Activated CD8-positive, alpha-beta memory T cell treated with anti-CD3 and anti-CD28 coated beads, Interleukin-2, amount 50 U/mL, for 4 hours (primary cell): ENCODE measurements around the gene ZNF385C.
"Not testable (repeated sequence)": the region's sequence is repeated elsewhere in the genome, so short reads cannot be mapped to it uniquely, and the experiment has no call there.

Source experiments
- DNase-seq: peaks from one replicate; pipeline ENCODE4 v3.0.0-alpha.2; 2020

Gene ZNF385C

DNA sequence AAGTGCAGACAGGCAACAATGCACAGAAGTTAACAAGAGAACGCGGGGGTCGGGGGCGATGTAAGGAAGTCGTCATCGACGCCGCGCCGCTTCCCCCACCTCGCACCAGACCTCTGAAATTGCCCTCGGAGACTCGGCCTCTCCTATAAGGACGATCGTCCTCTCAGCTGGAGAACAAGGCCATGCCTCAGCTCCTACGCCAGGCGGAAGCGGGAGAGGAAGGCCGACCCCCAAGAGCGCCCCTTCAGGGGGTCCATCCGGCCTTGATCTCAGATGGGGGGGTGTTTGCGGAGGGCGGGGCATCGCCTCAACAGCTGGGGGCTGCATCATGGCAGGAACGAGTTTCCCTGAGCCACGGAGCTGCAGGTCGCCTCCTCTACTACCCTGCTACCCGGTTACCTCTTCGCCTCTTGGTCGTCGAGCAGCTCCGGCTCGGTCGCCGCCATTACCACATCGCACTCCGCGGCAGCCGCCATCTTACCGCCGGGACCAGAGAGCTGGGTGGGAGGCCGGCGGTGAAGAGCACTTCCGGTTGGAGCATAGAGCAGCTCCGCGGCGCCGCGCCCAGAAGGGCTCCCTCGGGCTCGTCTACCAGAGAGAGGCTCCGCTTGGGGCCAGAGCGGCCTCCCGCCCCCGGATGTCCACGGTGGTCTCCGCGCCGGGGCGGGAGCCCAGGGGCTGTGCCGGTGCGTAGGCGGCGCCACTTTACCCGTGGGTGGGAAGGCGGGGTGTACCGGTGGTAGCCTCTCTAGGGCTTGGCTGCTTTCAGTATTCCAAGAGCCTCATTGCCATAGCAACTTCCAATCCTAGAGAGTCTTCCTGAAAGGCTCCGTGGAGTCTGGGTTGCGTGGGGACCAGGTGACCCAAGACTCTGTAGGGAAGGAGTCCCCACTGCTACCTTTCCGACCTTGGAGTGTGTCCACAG lies 81.1 kb downstream of the ZNF385C start, which contains the start of gene DNAJC7:
DNAJC7 (minus strand) TSS at position 499 of the 925 bp plus-strand sequence; CDS start at position 476, 23 bp downstream.
- DNase-seq, result peak; percentile 89

DNA sequence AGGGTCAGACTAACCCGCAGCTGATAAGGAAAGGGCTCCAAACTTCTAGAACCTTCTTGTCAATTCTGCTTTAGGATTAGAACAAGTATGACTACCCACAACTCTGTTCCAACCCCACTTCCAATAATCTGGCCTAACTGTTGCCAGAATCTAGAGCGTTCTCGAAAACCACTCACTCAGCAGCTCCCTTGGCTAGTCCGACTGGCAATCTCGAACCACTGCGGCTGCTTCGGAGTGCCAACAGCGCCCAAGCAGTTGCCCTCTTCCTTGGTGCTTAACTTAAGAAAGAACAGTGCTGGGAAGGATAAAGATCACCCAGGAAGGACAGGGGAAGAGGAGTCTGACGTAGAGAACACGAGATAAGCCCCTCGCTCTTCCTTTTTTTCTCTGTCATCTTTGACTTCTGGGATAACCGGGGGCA lies 81.9 kb downstream of the ZNF385C start:
- DNase-seq, result no peak

DNA sequence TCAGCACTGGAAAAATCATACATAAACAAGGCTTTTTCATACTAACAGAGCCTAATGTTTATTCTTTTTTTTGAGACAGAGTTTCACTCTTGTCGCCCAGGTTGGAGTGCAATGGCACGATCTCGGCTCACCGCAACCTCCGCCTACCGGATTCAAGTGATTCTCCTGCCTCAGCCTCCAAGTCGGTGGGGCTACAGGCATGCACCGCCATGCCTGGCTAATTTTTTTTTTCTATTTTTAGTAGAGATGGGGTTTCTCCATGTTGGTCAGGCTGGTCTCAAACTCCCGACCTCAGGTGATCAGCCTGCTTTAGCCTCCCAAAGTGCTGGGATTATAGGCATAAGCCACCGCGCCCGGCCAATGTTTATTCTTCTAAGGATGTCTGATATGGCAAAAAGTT lies 84.5 kb downstream of the ZNF385C start:
- DNase-seq, result not testable (repeated sequence)

DNA sequence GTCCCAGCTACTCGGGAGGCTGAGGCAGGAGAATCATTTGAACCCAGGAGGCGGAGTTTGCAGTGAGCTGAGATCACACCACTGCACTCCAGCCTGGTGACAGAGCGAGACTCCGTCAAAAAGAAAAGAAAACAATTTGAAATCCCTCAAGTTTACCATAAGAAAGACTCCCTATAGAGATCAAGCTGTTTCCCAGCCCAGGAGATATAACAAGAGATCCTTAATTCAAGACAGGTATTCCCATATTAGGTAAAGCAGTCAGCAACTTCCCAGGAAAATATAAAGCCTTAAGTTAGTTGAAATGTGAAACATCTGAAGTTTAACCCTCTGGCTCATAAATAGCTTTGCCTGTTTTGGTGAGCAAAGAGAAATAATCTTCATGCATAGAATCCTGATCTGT lies 85.9 kb downstream of the ZNF385C start:
- not testable (repeated sequence) for DNase-seq

DNA sequence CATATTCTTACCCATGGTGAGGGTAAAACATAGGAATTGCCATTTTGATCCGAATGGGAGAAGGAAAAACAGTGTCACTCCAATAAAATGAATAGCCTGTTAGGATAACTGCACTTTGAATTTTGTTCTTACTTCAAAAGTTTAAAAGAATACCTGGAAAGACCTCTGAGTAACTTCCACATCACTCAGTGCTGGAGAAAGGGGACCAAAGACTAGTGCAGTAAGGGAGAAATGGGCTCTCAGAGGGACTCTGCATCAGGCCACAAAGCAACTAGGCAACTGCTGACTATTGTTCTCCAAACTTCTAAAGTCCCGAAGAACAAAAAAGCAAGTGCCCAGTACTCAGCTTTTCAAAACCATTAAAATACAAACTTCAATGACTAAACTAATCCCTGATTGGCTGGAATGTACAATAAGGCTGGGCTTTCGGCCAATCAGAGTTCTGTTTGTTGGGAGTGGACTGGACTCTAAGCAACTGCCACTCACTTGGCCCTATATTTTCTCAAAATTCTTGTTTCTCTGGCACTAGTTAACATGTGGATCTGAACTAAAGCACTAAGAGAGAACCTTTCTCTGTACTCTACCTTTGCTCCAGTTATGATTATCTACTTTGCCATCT lies 87.3 kb downstream of the ZNF385C start:
- no peak for DNase-seq

DNA sequence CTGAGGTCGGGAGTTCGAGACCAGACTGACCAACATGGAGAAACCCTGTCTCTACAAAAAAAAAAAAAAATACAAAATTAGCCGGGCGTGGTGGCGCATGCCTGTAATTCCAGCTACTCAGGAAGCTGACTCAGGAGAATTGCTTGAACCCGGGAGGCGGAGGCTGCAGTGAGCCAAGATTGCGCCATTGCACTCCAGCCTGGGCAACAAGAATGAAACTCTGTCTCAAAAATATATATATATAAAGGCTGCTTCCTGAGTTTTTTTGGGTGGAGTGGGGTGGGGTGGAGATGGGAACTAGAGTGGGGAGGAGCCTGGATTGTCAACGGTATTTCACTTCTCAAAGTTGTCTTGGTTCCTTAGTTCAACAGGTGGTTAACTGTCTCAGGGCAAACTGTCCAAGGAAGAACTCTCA lies 88.0 kb downstream of the ZNF385C start:
- DNase-seq, result not testable (repeated sequence)

DNA sequence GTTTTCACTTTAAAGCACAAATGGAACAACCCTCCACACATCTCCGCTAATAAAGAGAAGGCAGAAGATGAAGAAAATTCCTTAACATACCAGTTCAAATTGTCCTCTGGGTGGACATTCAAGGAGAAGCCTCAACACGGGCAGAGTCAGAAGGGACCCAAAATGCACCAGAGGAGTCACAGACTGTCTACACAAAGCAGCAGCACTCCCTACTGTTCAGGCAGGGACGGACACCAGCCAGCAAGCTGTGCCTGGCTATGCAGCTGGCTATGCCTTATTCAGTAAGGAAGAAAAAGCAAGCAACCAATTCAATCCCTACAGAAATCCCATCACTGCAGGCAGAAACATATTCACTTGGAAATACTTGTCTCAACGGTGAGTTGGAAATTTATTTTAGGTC lies 89.1 kb downstream of the ZNF385C start:
- DNase-seq, result no peak

DNA sequence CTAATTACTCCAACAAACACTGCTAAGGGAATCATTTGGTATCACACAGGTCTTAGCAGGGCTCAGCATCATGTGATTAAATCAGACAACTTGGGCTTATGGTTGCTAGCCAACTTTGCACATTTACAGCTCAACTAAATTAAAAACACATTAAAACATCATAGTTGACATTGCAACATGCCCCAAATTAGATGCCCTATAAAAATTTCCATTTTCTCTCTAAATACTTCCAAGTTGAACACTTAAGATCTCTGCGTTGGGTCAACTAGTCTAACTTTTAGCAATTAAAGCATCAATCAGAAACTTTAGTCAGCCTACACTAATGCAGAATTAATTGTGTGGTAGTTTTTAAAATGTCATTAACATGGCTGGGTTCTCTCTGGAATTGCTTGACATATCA lies 93.1 kb downstream of the ZNF385C start:
- no peak for DNase-seq

DNA sequence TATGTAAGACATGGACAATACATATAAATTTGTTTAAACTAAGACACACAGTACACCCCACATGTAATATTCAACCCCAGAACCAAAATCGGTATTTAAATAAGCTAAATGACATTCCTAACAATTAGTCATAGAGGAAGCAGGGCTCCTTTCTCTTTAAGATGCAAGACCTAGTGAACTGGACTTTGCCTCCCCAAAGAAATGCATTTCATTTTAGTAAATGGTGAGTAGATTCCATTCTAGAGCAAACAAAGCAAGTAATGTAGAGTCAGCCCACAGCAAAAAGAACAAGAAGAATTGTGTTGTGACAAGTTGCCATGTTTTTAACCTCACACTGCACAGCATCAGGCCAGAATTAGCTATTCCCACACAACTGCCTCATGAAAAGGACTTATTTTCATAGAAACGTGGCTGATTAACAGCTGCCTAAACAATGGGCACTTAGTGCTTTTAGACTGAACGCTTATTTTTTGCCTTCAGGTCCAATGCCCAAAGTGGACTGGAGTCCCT lies 95.4 kb downstream of the ZNF385C start:
- no peak for DNase-seq

DNA sequence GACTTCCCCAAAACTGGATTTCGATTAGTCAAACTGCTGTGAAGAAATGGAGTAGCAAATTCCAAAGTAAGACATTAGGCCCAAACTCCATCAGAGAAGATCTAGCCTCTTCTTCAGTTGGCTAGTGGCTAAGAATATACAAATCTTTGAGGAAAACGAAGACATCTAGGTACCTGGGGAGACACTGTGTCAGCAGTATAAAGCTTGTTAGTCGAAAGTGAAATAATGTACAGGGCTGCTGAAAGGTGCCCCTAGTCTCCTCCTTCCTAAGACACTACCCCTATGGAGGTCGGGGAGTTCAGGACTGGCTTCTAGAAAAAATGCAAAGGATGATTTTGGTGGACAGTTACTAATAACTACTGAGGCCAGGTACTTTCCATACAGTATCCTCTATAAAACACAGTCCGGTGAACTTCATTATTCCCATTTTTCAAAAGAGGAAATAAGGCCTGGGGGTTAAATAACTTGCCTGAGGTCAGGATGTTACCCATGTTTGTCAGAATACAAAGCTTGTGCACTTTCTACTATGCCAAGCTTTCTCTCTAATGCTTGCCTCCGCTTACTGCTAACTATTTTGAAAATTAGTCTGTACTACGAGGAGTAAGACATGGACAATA lies 96.0 kb downstream of the ZNF385C start:
- DNase-seq, result no peak

DNA sequence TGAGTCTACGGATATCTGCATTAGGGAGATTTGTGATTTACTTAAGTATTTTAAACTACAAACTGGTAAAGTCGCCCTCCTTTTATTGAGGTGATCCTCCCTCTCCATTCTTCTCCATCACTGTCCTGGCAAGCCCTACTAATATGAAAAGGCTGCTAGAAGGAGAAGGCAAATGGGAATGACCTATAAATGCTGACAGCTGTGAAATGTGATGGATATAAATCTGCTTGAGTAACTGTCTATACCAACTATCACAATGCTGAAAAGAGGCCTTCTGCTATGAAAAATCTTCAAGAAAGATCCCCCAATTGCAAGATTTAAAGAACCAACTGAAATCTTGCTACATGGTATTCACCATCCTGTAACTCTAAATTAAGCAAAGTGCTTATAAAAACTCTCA lies 96.5 kb downstream of the ZNF385C start:
- DNase-seq, result no peak

DNA sequence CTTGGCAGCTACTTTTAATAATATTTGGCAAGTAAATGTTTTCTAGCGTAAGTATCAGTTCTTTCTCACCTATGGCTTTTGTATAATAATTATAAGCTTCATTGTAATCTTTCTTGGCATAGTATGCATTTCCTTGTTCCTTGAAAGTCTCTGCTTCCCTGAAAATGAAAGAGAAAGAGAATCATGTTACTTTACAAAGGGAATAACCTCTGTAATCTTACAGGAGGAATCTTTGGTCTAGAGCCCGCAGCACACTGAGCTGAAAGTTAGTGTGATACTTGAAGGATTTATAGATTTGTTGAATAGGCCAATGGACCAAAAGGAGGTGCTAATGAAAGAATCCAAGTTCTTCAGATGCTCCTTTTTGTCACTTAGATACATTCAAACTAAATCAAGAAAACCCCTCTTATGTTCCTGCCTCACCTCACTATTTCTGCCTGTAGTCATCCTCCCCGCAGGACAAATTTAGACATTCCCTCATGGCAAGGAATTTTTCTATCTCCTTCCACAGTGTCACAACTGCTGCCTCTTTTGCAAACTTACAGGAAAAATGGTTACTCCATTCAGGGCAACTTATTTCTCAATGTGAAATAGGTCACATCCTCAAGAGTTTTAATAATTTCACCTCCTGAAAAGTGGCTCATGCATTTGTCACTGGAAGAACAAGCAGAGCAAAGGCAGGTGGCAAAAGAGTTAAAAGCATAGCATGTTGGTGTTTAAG lies 97.7 kb downstream of the ZNF385C start:
- no peak for DNase-seq

DNA sequence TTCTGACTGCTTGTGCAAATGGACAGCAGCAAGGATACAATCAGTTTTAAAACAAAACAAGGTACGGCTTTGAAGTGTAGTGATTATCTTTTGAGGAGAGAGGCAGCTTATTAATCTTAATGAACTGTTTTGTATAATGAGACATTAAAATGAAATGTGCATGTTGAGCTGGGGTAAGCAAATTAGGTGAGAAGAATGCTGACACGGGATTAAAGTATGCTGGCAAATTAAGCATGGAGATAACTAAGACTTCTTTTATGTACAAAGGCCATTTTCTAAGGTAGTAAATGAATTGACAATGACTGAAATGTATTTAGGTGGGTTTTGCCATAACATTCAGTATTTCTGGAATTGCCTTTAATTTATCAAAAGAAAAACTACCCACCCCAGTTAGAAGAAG lies 99.8 kb downstream of the ZNF385C start:
- no peak for DNase-seq

DNA sequence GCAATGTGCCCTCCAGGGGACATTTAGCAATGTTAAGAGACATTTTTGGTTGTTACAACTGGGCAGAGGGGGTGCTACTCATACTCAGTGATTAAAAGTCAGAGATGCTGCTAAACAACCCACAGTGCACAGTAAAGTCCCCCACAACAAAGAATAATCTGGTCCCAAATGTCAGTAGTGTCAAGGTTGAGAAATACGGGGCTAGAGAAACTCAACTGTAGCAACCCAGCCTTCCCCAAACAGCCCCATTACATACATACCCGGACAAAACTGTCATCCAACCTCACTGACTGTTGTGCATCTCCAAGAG lies 101.5 kb downstream of the ZNF385C start:
- DNase-seq, result no peak

DNA sequence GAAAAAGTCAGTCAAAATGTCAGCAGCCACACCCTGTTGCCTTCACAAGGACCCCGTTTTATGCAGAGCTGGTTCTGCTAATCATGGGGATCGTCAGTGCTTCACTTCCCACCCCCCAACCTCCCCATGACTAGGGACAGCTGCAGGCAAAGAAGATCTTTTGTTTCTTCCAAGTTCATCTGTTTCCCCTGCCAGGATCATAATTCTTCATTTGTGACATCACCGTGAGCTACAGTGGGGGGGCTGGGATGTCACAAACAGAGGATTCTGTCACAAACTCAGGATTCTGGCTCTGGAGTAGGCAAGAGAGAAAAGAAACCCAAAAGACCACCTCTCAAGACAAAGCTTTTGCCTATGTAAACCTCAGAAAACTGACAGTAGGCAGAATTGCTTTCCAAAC lies 105.7 kb downstream of the ZNF385C start:
- no peak for DNase-seq

DNA sequence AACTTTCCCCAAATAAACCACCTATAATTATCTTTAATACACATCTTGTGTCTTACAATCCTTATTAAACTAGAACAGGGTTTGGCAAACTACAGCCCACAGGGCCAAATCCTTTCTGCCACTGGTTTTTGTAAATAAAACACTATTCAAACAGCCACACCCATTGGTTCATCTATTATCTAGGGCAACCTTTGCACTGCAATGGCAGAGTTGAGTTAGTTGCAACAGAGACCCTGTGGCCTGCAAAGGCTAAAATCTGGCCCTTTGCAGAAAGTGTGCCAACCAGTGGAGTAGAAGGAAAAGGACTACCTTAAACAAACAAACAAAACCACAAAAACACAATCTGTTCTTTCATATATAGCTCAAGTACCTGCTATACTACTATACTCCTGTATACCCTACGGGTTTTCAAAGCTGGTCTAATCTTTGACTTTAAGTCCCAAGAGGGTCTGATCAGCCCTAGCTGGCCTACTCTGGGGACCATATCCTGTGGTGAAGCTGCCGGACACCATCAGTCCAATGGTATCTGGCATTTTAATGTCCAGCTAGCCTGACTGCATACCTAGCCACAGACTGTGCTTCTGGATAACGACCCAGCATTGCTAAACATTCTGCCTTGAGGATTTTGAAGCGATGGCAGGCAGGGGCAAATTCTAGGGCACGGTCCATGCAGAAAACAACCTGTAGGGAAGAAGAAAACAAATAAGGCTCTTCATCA lies 108.4 kb downstream of the ZNF385C start:
- DNase-seq, result no peak

DNA sequence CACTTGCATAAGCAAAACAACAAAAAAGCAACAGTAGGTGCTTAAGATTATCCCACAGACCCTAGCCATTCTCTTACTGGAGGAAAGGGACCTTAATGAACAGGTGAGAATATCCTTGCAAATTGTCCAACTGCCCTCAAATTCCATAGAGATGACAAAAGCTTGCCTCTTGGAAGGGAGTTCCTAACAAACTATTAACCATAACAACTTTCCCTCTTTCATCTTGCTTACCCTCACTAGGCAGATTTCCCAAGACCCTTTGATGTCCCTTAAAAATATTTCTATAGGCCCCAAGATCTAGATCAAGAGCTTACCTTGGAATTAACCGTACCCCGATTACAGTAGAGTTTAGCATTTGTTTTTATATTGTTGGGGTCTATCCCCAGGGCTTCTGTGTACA lies 109.9 kb downstream of the ZNF385C start:
- no peak for DNase-seq

DNA sequence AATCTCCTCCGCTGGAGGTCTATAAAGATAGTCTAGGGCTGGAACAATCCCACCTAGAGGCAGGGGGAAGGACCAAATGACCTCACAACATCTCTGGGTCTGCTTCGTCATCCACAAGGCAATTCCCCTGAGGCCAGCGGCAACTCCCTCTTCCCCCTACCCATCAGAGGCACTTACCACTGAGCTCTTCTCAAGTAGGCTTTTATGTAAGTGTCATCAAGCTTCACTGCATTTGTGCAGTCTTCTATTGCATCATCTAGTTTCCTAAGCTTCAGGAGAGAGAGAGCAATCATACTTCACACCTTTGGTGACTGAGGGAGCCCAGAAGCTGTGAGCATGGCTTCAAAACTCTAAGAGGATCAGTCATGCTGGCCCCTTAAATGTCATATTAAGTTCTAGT lies 110.6 kb downstream of the ZNF385C start:
- no peak for DNase-seq

DNA sequence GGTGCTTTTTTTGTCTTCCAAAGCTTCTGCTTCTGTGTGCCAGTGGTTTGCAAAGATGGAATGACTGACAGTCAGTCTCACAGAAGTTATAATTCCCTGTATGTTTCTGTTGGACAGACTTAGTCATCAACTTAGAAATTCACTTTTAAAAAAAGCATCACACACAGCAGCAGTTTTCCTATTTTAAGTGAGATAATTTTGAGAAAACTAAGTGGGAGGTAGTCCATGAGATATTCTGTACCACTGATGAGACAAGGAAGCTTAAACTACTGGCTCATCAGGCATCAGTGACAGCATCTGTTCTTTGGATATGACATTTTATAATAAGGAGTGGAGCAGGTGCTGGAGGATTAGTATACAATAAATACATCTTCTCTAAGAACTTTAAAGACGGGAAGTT lies 111.6 kb downstream of the ZNF385C start:
- DNase-seq, result no peak

DNA sequence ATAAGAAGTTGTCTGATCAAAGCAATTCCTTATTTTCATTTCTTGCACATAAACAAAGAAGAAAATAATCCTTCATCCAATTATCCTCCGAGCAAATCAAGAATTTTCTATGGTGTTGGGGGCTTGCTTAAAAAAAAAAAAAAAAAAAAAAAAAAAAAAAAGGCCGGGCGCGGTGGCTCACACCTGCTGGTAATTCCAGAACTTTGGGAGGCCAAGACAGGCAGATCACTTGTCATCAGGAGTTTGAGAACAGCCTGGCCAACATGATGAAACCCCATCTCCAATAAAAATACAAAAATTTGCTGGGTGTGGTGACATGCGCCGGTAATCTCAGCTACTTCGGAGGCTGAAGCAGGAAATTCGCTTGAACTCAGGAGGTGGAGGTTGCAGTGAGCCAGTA lies 112.4 kb downstream of the ZNF385C start:
- DNase-seq, result no peak

DNA sequence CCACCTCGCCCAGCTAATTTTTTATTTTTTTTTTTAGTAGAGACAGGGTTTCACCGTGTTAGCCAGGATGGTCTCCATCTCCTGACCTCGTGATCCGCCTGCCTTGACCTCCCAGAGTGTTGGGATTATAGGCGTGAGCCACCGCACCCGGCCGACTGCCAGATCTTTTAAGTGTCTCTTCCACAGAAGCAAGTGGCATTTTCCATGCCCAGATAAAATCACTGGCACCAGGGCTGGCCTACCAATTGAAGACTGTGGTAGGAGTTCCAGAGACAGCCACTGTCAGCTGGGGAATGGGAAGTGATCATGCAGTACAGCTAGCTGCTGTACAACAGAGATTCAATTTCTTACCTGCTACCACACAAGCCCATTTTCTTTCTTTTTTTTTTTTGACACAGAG lies 113.8 kb downstream of the ZNF385C start:
- DNase-seq, result no peak

DNA sequence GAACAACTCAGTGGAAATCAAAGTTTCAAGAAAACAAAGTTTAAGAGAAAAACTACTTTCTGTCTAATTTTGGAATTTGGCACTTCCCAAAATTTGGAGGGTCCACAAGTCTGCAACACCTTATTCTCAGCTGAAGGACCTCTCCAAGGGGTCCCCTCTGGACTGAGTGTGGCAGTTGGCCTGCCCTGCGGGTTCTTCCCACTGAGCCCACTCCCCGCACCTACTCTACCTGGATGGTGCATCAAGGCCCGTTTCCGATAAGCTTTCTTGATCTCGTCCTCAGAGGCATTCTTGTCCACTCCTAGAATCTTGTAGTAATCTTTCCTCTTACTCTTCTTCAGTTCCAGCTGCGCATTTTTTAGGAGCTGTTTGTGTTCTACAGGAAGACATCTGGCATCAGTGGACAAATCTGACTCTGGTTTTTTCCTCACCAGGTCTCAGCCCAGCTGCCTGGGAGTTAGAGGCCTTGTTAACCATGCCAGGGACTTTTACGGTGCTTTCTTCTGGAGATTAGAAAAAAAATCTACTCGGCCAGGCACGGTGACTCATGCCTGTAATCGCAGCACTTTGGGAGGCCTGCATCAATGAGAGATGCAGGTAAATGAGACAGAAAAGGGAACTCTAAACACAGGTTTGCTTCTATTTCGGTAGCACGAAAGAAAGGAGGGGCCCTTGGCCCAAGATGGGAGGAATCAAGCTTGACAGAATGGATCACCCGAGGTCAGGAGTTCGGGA lies 116.1 kb downstream of the ZNF385C start:
- no peak for DNase-seq
